SK-N-SH (cell line): Measurements from ENCODE around the gene PTPRD. TPM values are rescaled to one million over a fixed set of nuclear protein-coding genes. Genes with fewer than 3 reads are reported as not detected.

Source experiments
- CTCF ChIA-PET: fragments of 300-600, 350-600 bp; formaldehyde crosslinking; extraction: SDS; loops from one replicate; lab custom pipeline; 2021; lab: Yijun Ruan, JAX
- POLR2A ChIA-PET: fragments of 350-600 bp; sonication (Branson Sonifier 250); formaldehyde crosslinking; extraction: SDS; loops from one replicate; lab custom pipeline; 2020; ENCODE audit warnings: antibody characterized with exemption, inconsistent platforms; lab: Yijun Ruan, JAX
- DNase-seq: peaks from one replicate; pipeline ENCODE4 v3.0.0; 2012
- H2AFZ ChIP-seq: fragments of 200-600 bp; sonication (generic); 2 replicates; pipeline ENCODE4 v1.8.1; 2016; ENCODE audit warnings: antibody characterized with exemption, mild to moderate bottlenecking, low read depth
- H3F3A ChIP-seq: fragments of 200-600 bp; sonication (generic); replicated peaks from 2 replicates; pipeline ENCODE3; 2016; ENCODE audit warnings: antibody characterized with exemption, mild to moderate bottlenecking; ENCODE audit not compliant: insufficient read depth
- H3K27ac ChIP-seq, 2 experiments: fragments of 200-500 bp in 1 of 2; fragments of 200-600 bp in 1 of 2; sonication (Bioruptor generic) in 1 of 2; sonication (generic), shearing (Covaris generic) in 1 of 2; 2 replicates each; pipeline versions ENCODE4 v1.5.1 to v1.6.1; 2014 to 2016; ENCODE audit warnings: low read depth in 2 of 2, inconsistent platforms in 1 of 2, low read length in 1 of 2, mild to moderate bottlenecking in 1 of 2, mixed read lengths in 1 of 2
- H3K27me3 ChIP-seq: fragments of 200-600 bp; sonication (generic), shearing (Covaris generic); 2 replicates; pipeline ENCODE4 v1.6.1; 2016; ENCODE audit warnings: mixed run types; ENCODE audit not compliant: insufficient read depth
- H3K36me3 ChIP-seq, 2 experiments: fragments of 200-500 bp in 1 of 2; fragments of 200-600 bp in 1 of 2; sonication (Bioruptor generic) in 1 of 2; sonication (generic) in 1 of 2; replicated peaks in 1 of 2; 2 replicates each; pipeline versions ENCODE3 to v1.5.1; 2014 to 2016; ENCODE audit warnings: low read length in 1 of 2, mild to moderate bottlenecking in 1 of 2; ENCODE audit not compliant: insufficient read depth in 2 of 2, control insufficient read depth in 1 of 2
- H3K4me1 ChIP-seq, 2 experiments: fragments of 200-500 bp in 1 of 2; fragments of 200-600 bp in 1 of 2; sonication (Bioruptor generic) in 1 of 2; sonication (generic), shearing (Covaris generic) in 1 of 2; 2 replicates each; pipeline versions ENCODE4 v1.5.1 to v1.6.1; 2014 to 2016; ENCODE audit warnings: low read depth in 1 of 2, low read length in 1 of 2, mixed run types in 1 of 2; ENCODE audit not compliant: insufficient read depth in 2 of 2, control insufficient read depth in 1 of 2
- H3K4me2 ChIP-seq: fragments of 200-600 bp; sonication (generic), shearing (Covaris generic); 2 replicates; pipeline ENCODE4 v1.6.1; 2017; ENCODE audit warnings: mixed run types
- H3K4me3 ChIP-seq, 2 experiments: fragments of 200-500 bp in 1 of 2; fragments of 200-600 bp in 1 of 2; sonication (Bioruptor generic) in 1 of 2; sonication (generic), shearing (Covaris generic) in 1 of 2; 2 replicates each; pipeline versions ENCODE4 v1.5.1 to v1.8.1; 2014 to 2016; ENCODE audit warnings: low read depth in 2 of 2, inconsistent platforms in 1 of 2, low read length in 1 of 2, mild to moderate bottlenecking in 1 of 2, mixed read lengths in 1 of 2, moderate library complexity in 1 of 2
- H3K79me2 ChIP-seq: fragments of 200-600 bp; sonication (generic); 2 replicates; pipeline ENCODE4 v1.8.1; 2017; ENCODE audit warnings: mild to moderate bottlenecking; ENCODE audit not compliant: insufficient read depth
- H3K9ac ChIP-seq: fragments of 200-600 bp; sonication (generic); 2 replicates; pipeline ENCODE4 v1.6.1; 2017; ENCODE audit warnings: mixed run types
- H3K9me2 ChIP-seq: fragments of 200-600 bp; sonication (generic); 2 replicates; pipeline ENCODE4 v1.6.1; 2017; ENCODE audit warnings: mixed run types
- H3K9me3 ChIP-seq: fragments of 200-600 bp; sonication (generic); 2 replicates; pipeline ENCODE4 v1.6.1; 2017; ENCODE audit warnings: mixed run types, mild to moderate bottlenecking, moderate library complexity
- H4K20me1 ChIP-seq: fragments of 200-600 bp; sonication (generic); 2 replicates; pipeline ENCODE4 v1.6.1; 2017; ENCODE audit warnings: mild to moderate bottlenecking, mixed run types; ENCODE audit not compliant: insufficient read depth
- CHD2 ChIP-seq: fragments of 150-350 bp; IDR thresholded peaks from 2 replicates; pipeline ENCODE4 v1.6.1; 2018; ENCODE audit warnings: low read length; ENCODE audit not compliant: partially characterized antibody
- CTCF ChIP-seq: fragments of 200-600 bp; sonication (generic); IDR thresholded peaks from 2 replicates; pipeline ENCODE4 v1.6.1; 2017; ENCODE audit warnings: antibody characterized with exemption, mild to moderate bottlenecking, moderate library complexity
- ELF1 ChIP-seq: IDR thresholded peaks from 2 replicates; pipeline ENCODE4 v1.4.0; 2012
- GABPA ChIP-seq: IDR thresholded peaks from 2 replicates; pipeline ENCODE4 v1.4.0; 2012; ENCODE audit warnings: low read depth, mild to moderate bottlenecking
- MEF2A ChIP-seq: IDR thresholded peaks from 2 replicates; pipeline ENCODE4 v1.4.0; 2012; ENCODE audit warnings: low read depth, borderline replicate concordance
- NRF1 ChIP-seq: IDR thresholded peaks from 2 replicates; pipeline ENCODE4 v1.6.1; 2012; ENCODE audit warnings: low read depth, mild to moderate bottlenecking, low read length
- POLR2AphosphoS5 ChIP-seq: IDR thresholded peaks from 2 replicates; pipeline ENCODE4 v1.6.1; 2012; ENCODE audit warnings: low read depth, low read length
- RFX5 ChIP-seq: IDR thresholded peaks from 2 replicates; pipeline ENCODE4 v1.6.1; 2012; ENCODE audit warnings: mild to moderate bottlenecking, improper control_type of control experiment, low read length
- SMC3 ChIP-seq: IDR thresholded peaks from 2 replicates; pipeline ENCODE4 v1.6.1; 2012; ENCODE audit warnings: low read depth, low read length, improper control_type of control experiment
- TAF1 ChIP-seq: IDR thresholded peaks from 2 replicates; pipeline ENCODE4 v1.6.1; 2012; ENCODE audit warnings: low read depth, mild to moderate bottlenecking, low read length, moderate library complexity, borderline replicate concordance
- TCF12 ChIP-seq: IDR thresholded peaks from 2 replicates; pipeline ENCODE4 v1.4.0; 2012
- USF1 ChIP-seq: IDR thresholded peaks from 2 replicates; pipeline ENCODE4 v1.4.0; 2012; ENCODE audit warnings: low read depth, borderline replicate concordance
- WGBS: methylation state at CpG from one replicate; pipeline ENCODE4 v1.1.6; 2017; ENCODE audit warnings: low lambda C conversion rate; 5-methylcytosine and 5-hydroxymethylcytosine counted together
- polyA plus RNA-seq, 3 experiments: library from polyadenylated mRNA; depleted of rRNA; stranded (reverse); fragments of >200 nt; gene quantifications; 2 replicates each; pipeline ENCODE4 v1.2.3, GENCODE V29; 2012
- TF ChIP-seq, protein P1 (sequence below): IDR thresholded peaks from 2 replicates; pipeline ENCODE4; 2012

The PTPRD gene
- polyA plus RNA-seq, 1 of the 3 experiments (the other 2 are of a cell fraction), result 0.15 TPM

DNA sequence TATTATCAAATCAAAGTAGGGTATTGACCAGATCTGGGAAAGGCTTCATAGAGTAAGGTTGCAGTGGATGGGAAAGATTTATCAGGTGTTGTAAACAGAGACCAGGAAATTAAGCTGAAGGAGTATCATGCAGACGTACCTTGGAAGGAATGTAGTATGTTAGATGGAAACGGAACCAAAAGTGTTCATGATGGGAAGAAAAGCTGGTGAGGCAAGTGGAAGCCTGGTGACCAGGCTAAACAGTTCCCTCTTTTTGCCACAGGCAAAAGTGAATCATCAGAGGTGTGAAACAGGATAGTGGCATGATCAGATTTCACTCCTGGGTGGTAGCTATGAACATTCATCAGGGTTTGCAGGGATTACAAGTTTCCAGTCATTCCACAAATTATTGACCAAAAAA is 2033.1 kb downstream of the PTPRD start:
- Histone ChIP-seq H2AFZ (no peak overlapping the region), H3K79me2 (no peaks in the 10 kb centered on the region), H3K4me3 (no peak overlapping the region), H3K9me2 (no peaks in the 10 kb centered on the region), H3K9ac (no peak overlapping the region), H3K36me3 (no peaks in the 10 kb centered on the region), H3K27me3 (no peaks in the 10 kb centered on the region), H4K20me1 (no peaks in the 10 kb centered on the region), H3K27ac (no peak overlapping the region), H3F3A (no peaks in the 10 kb centered on the region), H3K4me2 (no peak overlapping the region), H3K4me1 (no peaks in the 10 kb centered on the region), H3K9me3 (no peaks in the 10 kb centered on the region)
- no peak for DNase-seq
- ChIA-PET CTCF (interaction anchor here (0.5 kb wide), 1 partner anchor 1502 kb away, joined by 3 read pairs; no protein-coding TSS in a partner anchor), POLR2A (no interaction called here)
- TF ChIP-seq SMC3 (no peak), USF1 (no peak), TAF1 (no peak), MEF2A (no peak), NRF1 (no peak), POLR2AphosphoS5 (no peak)
- 63% methylated on average over 2 of the region's 2 CpGs for WGBS

DNA sequence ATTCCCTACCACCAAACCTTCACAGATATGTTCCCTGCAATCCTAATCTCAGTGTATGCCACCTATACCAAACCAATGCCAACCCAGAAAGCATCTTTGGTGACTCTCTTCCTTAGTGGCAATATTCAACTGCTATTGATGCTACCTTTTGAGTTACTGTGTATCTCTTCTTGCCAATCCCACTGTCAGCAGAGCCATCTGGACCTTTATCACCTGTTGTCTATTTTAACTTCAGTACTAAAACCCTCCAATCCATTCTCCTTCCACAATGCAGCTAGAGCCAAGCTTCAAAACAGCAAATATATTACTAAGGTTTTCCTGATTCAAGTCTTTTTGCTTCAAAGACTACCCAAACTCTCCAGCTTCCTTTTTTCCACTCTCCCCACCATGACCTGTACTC is 2036.1 kb downstream of the PTPRD start:
- ChIA-PET POLR2A (no interaction called here), CTCF (no interaction called here)
- no peaks in the 10 kb centered on the region for H3K9me3 ChIP-seq
- no peaks in the 10 kb centered on the region for H3K4me1 ChIP-seq
- H3K27me3 ChIP-seq, result no peaks in the 10 kb centered on the region
- H3K9ac ChIP-seq, result no peak overlapping the region
- DNase-seq, result no peak
- H2AFZ ChIP-seq, result no peak overlapping the region
- H4K20me1 ChIP-seq, result no peaks in the 10 kb centered on the region
- H3K4me2 ChIP-seq, result no peak overlapping the region
- H3K27ac ChIP-seq, result no peak overlapping the region
- no peak overlapping the region for H3K4me3 ChIP-seq
- TF ChIP-seq RFX5 (no peak), ELF1 (no peak)
- TF ChIP-seq, protein P1, sequence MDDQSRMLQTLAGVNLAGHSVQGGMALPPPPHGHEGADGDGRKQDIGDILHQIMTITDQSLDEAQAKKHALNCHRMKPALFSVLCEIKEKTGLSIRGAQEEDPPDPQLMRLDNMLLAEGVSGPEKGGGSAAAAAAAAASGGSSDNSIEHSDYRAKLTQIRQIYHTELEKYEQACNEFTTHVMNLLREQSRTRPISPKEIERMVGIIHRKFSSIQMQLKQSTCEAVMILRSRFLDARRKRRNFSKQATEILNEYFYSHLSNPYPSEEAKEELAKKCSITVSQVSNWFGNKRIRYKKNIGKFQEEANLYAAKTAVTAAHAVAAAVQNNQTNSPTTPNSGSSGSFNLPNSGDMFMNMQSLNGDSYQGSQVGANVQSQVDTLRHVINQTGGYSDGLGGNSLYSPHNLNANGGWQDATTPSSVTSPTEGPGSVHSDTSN, result no peak
- no peaks in the 10 kb centered on the region for H3F3A ChIP-seq
- H3K79me2 ChIP-seq, result no peaks in the 10 kb centered on the region
- no peaks in the 10 kb centered on the region for H3K9me2 ChIP-seq
- H3K36me3 ChIP-seq, result no peaks in the 10 kb centered on the region

DNA sequence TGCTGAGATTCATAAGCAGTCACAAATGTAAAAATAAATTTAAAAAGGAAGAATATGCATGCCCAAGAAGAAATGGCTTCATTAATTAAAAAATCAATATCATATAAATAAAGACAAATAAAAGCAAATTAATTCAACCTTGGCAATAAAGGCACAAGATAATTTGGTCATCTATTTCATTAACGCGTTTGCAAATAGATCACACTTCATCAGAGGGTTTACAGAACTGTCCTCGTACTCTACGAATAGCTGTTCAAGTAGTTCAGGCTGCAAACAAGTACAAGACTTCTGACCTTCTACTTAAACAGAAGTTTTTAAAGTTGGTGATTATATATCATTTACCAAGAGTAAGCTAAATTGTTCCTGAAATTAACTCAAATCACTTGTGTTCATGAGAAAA is 2038.0 kb downstream of the PTPRD start:
- H3K79me2 ChIP-seq, result no peaks in the 10 kb centered on the region
- TF ChIP-seq TCF12 (no peak), CTCF (no peak), CHD2 (no peak), GABPA (no peak)
- TF ChIP-seq, all 33 proteins: peak for 0
- no peak for DNase-seq
- Histone ChIP-seq H3K9me3 (no peaks in the 10 kb centered on the region), H3K4me3 (no peak overlapping the region), H3K9ac (no peak overlapping the region), H3K36me3 (no peaks in the 10 kb centered on the region), H4K20me1 (no peaks in the 10 kb centered on the region), H3F3A (no peaks in the 10 kb centered on the region), H3K27me3 (no peaks in the 10 kb centered on the region), H3K27ac (no peak overlapping the region), H3K9me2 (no peaks in the 10 kb centered on the region), H3K4me2 (no peak overlapping the region), H3K4me1 (no peaks in the 10 kb centered on the region), H2AFZ (no peak overlapping the region)
- CTCF ChIA-PET, result no interaction called here
- 74% methylated on average over 4 of the region's 4 CpGs for WGBS
- POLR2A ChIA-PET, result no interaction called here
